Calu3 (cell line): ENCODE results near the gene FMNL3. TPM values are rescaled to one million over a fixed set of nuclear protein-coding genes. Genes with fewer than 3 reads are reported as not detected.

Source experiments
- BruUV-seq: library from RNA; stranded (reverse); fragments of 400-500 nt; replicated peaks from 2 replicates; lab custom pipeline; 2021; lab: Mats Ljungman, UMichigan
- CTCF ChIA-PET: fragments of 300-600 bp; sonication (Branson Sonifier 250); formaldehyde crosslinking; loops from one replicate; lab custom pipeline; 2022; ENCODE audit warnings: antibody characterized with exemption; lab: Charles Lee
- DNase-seq: peaks from one replicate; pipeline ENCODE4 v3.0.0; 2022
- H3K27ac Mint-ChIP-seq: one replicate; pipeline ENCODE4 v1.8.0; 2022; ENCODE audit warnings: mixed read lengths; ENCODE audit not compliant: unreplicated experiment
- H3K27me3 Mint-ChIP-seq: one replicate; pipeline ENCODE4 v1.8.0; 2022; ENCODE audit warnings: mixed read lengths; ENCODE audit not compliant: unreplicated experiment
- H3K36me3 Mint-ChIP-seq: one replicate; pipeline ENCODE4 v1.8.0; 2022; ENCODE audit warnings: mild to moderate bottlenecking, moderate library complexity, mixed read lengths; ENCODE audit not compliant: insufficient read depth, unreplicated experiment
- H3K4me1 Mint-ChIP-seq: one replicate; pipeline ENCODE4 v1.8.0; 2022; ENCODE audit warnings: mild to moderate bottlenecking, low read depth, mixed read lengths; ENCODE audit not compliant: unreplicated experiment
- H3K4me3 Mint-ChIP-seq: one replicate; pipeline ENCODE4 v1.8.0; 2022; ENCODE audit warnings: mild to moderate bottlenecking, low read depth, moderate library complexity, mixed read lengths; ENCODE audit not compliant: unreplicated experiment
- H3K9me3 Mint-ChIP-seq: one replicate; pipeline ENCODE4 v1.8.0; 2022; ENCODE audit warnings: low read depth, mixed read lengths; ENCODE audit not compliant: unreplicated experiment
- intact Hi-C: fragments of 100-400 bp; cut with micrococcal nuclease; formaldehyde crosslinking; loops from one replicate; pipeline ENCODE4 v1.10.0; 2022; ENCODE audit not compliant: unreplicated experiment
- total RNA-seq: library from RNA; stranded (reverse); gene quantifications from 2 replicates; pipeline ENCODE4 v1.2.3, GENCODE V29; 2022
- TF ChIP-seq, protein P1 (sequence below): fragments of 200-600 bp; IDR thresholded peaks from one replicate; pipeline ENCODE4 v1.8.0; 2022; ENCODE audit warnings: antibody characterized with exemption; ENCODE audit not compliant: unreplicated experiment

FMNL3 gene
- total RNA-seq, 1 experiment from 2014 or later: 4.4 TPM

DNA sequence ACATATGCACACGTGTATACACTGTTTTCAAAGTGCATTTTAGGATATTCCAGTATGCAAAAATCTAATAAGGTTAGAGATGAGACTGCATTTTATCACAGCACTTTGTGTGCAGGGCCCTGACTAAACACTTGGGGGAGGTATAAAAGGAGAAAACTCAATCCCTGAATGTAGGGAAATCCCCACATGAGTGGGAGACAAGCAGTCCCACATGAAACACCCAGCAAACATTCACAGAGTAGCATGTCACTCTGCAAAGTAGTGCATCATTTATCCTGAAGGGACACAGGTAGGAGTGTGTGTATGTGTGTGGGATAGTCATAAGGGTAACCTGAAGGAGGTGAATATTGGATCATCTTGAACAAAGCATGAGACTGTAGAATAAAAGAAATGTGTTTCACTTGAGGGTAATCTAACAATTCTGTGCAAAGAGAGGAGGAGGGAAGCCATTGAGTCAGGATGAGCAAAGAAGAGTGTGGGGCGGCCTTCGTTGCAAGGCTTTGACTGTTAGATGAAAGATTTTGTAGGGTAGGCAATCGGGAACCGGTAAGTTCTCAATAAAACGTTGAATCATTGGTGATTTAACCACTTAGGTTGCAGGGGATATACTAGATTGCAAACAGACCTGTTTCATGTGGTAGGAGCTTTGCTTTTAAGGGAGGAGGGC is 80.9 kb downstream of the FMNL3 start:
- intact Hi-C loops: no loop called here
- BruUV-seq: no TSS peak
- DNase-seq: no peak
- Mint-ChIP-seq H3K4me1 (peaks cover 17% of the 10 kb centered on the region), H3K27ac (no peak overlapping the region), H3K27me3 (no peaks in the 10 kb centered on the region), H3K4me3 (no peak overlapping the region), H3K36me3 (peaks cover 21% of the 10 kb centered on the region), H3K9me3 (no peaks in the 10 kb centered on the region)
- TF ChIP-seq, protein P1, sequence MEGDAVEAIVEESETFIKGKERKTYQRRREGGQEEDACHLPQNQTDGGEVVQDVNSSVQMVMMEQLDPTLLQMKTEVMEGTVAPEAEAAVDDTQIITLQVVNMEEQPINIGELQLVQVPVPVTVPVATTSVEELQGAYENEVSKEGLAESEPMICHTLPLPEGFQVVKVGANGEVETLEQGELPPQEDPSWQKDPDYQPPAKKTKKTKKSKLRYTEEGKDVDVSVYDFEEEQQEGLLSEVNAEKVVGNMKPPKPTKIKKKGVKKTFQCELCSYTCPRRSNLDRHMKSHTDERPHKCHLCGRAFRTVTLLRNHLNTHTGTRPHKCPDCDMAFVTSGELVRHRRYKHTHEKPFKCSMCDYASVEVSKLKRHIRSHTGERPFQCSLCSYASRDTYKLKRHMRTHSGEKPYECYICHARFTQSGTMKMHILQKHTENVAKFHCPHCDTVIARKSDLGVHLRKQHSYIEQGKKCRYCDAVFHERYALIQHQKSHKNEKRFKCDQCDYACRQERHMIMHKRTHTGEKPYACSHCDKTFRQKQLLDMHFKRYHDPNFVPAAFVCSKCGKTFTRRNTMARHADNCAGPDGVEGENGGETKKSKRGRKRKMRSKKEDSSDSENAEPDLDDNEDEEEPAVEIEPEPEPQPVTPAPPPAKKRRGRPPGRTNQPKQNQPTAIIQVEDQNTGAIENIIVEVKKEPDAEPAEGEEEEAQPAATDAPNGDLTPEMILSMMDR: no peak
- CTCF ChIA-PET: no interaction called here

DNA sequence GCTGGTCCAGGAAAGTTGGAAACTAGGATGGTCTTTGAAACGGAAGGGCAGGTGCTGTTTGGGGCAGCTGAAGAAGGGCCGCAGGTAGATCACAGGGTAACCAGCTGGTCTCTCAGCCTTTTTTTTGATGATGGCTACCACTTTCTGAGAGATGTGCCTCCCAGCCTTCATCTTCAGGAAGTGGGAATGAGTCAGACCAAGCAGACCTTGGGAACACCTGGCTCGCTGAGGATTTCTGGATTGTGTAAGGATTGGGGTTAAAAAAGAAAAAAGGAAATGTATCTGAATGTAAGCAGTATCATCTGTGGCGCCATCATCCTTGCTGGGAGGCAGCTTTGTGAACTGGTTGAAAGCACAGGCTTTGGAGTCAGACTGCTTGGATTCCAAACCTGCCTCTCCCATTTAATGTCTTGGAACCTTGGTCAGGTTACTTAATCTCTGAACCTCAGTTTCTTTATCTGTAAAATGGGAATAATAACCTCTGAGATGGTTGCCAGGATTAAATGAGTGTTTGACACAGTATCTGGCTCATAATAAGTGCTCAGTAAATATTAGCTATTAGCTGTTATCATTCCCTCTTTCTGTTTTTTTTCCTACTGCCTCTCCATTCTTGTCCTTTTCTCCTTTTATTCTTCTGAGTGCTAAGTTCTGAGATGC is 82.2 kb downstream of the FMNL3 start:
- Mint-ChIP-seq H3K36me3 (peaks cover 19% of the 10 kb centered on the region), H3K4me1 (peaks cover 22% of the 10 kb centered on the region), H3K9me3 (no peaks in the 10 kb centered on the region), H3K4me3 (no peak overlapping the region), H3K27ac (peak overlapping the region; percentile 56), H3K27me3 (no peaks in the 10 kb centered on the region)
- CTCF ChIA-PET: interaction anchor here (0.6 kb wide), 1 partner anchor 883 kb away, joined by 3 read pairs; no protein-coding TSS in a partner anchor
- intact Hi-C loops: no loop called here
- no peak for DNase-seq
- TF ChIP-seq, protein P1: no peak
- BruUV-seq: no TSS peak

DNA sequence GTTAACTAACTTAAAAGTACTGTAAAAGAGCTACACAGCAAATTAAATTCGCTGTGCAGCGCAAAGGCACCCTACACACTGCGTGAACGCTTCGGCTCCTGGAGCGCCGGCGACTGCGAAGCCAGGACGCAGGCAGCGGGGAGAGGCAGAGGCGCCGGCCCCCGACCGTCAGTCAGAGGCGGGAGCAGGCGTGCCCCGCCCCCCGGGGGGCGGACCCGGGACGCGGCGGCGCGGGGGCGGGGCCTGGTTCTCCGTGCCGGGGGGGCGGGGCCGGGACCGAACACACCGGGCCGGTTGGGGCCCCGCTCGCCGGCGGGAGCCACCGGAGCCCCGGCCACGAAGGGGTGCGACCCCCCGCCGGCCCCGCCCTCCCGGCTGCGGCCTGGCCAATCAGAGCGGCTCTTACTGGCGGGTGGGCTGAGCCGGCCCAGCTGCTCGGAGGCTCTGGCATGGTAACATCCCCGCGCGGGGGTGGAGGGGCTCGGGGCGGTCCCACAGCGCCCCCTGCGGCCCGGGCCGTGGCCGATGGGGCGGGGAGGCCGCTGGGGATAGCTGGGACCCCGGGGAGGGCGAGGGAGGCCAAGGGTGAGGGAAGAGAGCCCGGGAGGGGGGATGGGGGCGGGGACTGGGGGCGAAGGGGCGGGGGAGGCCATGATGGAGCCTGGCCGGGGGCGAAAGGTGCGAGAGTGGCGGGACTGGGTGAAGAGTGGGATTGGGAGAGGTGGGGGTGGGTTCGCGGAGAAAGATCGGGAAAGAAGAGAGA is 83.9 kb downstream of the FMNL3 start, which contains the start of gene PRPF40B:
PRPF40B (plus strand) TSS at position 420 of the 763 bp plus-strand sequence; CDS start at position 450, 30 bp downstream.
- H3K4me1 Mint-ChIP-seq: peaks cover 33% of the 10 kb centered on the region
- peaks cover 19% of the 10 kb centered on the region for H3K36me3 Mint-ChIP-seq
- no peaks in the 10 kb centered on the region for H3K27me3 Mint-ChIP-seq
- TF ChIP-seq, protein P1: no peak
- CTCF ChIA-PET: interaction anchor here (0.7 to 1.8 kb wide), 4 partner anchors 43 to 265 kb away, joined by 3 to 5 read pairs (median 4); partner anchors contain the start of gene TMBIM6
- intact Hi-C loops: no loop called here
- peak; percentile 81 for DNase-seq
- no TSS peak for BruUV-seq
- H3K27ac Mint-ChIP-seq: peak within 1 kb of the TSS; percentile 56
- H3K9me3 Mint-ChIP-seq: no peaks in the 10 kb centered on the region
- H3K4me3 Mint-ChIP-seq: peak within 1 kb of the TSS; percentile 68

DNA sequence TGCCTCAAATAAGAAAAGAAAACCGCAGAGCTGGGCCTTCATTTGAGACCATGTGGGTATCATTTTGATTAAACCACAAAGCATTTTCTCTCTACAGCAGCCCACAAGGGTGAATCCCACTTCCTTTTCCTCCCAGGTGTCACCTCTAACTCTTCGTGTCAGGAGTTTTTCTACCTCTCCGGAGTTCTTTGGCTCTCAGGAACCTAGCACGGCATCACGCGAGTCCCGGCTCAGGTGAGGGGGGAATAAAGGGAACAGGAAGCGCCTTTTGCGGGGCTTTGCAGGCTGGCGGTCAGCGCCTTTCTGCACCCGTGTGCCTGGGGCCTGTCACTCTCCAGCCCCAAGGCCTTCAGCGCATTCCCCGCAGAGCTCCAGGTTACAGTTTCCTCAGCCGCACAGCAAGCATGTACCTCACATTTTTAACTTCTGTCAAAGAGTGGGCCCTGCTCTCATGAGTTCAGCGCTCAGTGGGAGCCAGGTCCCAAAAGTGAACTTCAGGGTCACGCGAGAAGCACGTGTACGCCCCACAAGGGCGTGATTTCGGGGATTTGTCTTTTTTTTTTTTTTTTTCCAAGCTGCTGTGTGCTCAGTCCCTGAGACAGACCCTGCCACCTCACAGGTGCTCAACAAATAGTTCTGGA is 84.6 kb downstream of the FMNL3 start:
- CTCF ChIA-PET: interaction anchor here (0.6 to 1.8 kb wide), 4 partner anchors 42 to 323 kb away, joined by 3 to 5 read pairs (median 4); partner anchors contain the start of gene TMBIM6
- H3K4me1 Mint-ChIP-seq: peaks cover 37% of the 10 kb centered on the region
- DNase-seq: peak; percentile 4
- TF ChIP-seq, protein P1: no peak
- peak overlapping the region; percentile 68 for H3K4me3 Mint-ChIP-seq
- H3K27ac Mint-ChIP-seq: peak overlapping the region; percentile 47
- BruUV-seq: no TSS peak
- H3K27me3 Mint-ChIP-seq: no peaks in the 10 kb centered on the region
- peaks cover 19% of the 10 kb centered on the region for H3K36me3 Mint-ChIP-seq
- intact Hi-C loops: no loop called here
- no peaks in the 10 kb centered on the region for H3K9me3 Mint-ChIP-seq
